CD4-positive, CD25-positive, alpha-beta regulatory T cell (primary cell): Measurements from ENCODE around the gene EPS8L3. TPM values are rescaled to one million over a fixed set of nuclear protein-coding genes. Genes with fewer than 3 reads are reported as not detected.

Experiments used
- ATAC-seq, 2 donors: fragments of 150-1000 bp; cut with Tn5 transposase; one replicate each; pipeline ENCODE4 v1.10.0; 2021; ENCODE audit warnings: low read depth in 2 of 2, moderate number of reproducible peaks in 2 of 2, moderate library complexity in 1 of 2
- DNase-seq, 3 donors: peaks; one replicate each; pipeline versions ENCODE4 v3.0.0 to v3.0.0-alpha.2; 2012 to 2022; ENCODE audit warnings: mixed read lengths in 1 of 3
- H3K27ac ChIP-seq: one replicate; pipeline ENCODE4 v1.7.0; 2013; ENCODE audit warnings: mild to moderate bottlenecking, low read length; ENCODE audit not compliant: insufficient read depth, poor library complexity, severe bottlenecking
- H3K27me3 ChIP-seq: one replicate; pipeline ENCODE4 v1.7.0; 2013; ENCODE audit warnings: low read length; ENCODE audit not compliant: control insufficient read depth, insufficient read depth
- H3K36me3 ChIP-seq: one replicate; pipeline ENCODE4 v1.7.0; 2013; ENCODE audit warnings: mild to moderate bottlenecking, low read length, moderate library complexity; ENCODE audit not compliant: control insufficient read depth, insufficient read depth
- H3K4me1 ChIP-seq: 2 replicates; pipeline ENCODE4 v1.7.0; 2013; ENCODE audit warnings: mild to moderate bottlenecking, low read length; ENCODE audit not compliant: insufficient read depth, control insufficient read depth, poor library complexity, severe bottlenecking
- H3K4me3 ChIP-seq: one replicate; pipeline ENCODE4 v1.7.0; 2013; ENCODE audit warnings: low read depth, mild to moderate bottlenecking, low read length, moderate library complexity
- H3K9me3 ChIP-seq, 2 experiments: 1 replicate in 1 of 2; 2 replicates in 1 of 2; pipeline ENCODE4 v1.7.0; 2013; ENCODE audit warnings: low read length in 2 of 2, mild to moderate bottlenecking in 1 of 2, moderate library complexity in 1 of 2; ENCODE audit not compliant: control insufficient read depth in 2 of 2
- H3K27ac Mint-ChIP-seq, 3 donors: one replicate each; pipeline ENCODE4 v1.8.0; 2020 to 2022; ENCODE audit warnings: mild to moderate bottlenecking in 3 of 3, mixed read lengths in 3 of 3, moderate library complexity in 2 of 3
- H3K27me3 Mint-ChIP-seq: one replicate; pipeline ENCODE4 v1.8.0; 2022; ENCODE audit warnings: mild to moderate bottlenecking, mixed read lengths
- H3K36me3 Mint-ChIP-seq: one replicate; pipeline ENCODE4 v1.8.0; 2020; ENCODE audit warnings: mixed read lengths
- H3K4me1 Mint-ChIP-seq, 4 donors: one replicate each; pipeline ENCODE4 v1.8.0; 2020 to 2022; ENCODE audit warnings: mixed read lengths in 4 of 4, mild to moderate bottlenecking in 1 of 4
- H3K4me3 Mint-ChIP-seq, 4 donors: one replicate each; pipeline ENCODE4 v1.8.0; 2020 to 2022; ENCODE audit warnings: mild to moderate bottlenecking in 4 of 4, mixed read lengths in 4 of 4, moderate library complexity in 3 of 4
- H3K9me3 Mint-ChIP-seq, 7 donors: one replicate each; pipeline ENCODE4 v1.8.0; 2020 to 2022; ENCODE audit warnings: mixed read lengths in 7 of 7, mild to moderate bottlenecking in 3 of 7, moderate library complexity in 2 of 7
- polyA plus RNA-seq, 4 donors: library from polyadenylated mRNA; unstranded; fragments of 300-500 nt; fragmentation: Illumina TruSeq; gene quantifications; one replicate each; pipeline ENCODE4 v1.2.3, GENCODE V29; 2021
- total RNA-seq: library from RNA; stranded (reverse); gene quantifications from one replicate; pipeline ENCODE4 v1.2.3, GENCODE V29; 2022

Gene EPS8L3
- not detected for total RNA-seq
- polyA plus RNA-seq: not detected

DNA sequence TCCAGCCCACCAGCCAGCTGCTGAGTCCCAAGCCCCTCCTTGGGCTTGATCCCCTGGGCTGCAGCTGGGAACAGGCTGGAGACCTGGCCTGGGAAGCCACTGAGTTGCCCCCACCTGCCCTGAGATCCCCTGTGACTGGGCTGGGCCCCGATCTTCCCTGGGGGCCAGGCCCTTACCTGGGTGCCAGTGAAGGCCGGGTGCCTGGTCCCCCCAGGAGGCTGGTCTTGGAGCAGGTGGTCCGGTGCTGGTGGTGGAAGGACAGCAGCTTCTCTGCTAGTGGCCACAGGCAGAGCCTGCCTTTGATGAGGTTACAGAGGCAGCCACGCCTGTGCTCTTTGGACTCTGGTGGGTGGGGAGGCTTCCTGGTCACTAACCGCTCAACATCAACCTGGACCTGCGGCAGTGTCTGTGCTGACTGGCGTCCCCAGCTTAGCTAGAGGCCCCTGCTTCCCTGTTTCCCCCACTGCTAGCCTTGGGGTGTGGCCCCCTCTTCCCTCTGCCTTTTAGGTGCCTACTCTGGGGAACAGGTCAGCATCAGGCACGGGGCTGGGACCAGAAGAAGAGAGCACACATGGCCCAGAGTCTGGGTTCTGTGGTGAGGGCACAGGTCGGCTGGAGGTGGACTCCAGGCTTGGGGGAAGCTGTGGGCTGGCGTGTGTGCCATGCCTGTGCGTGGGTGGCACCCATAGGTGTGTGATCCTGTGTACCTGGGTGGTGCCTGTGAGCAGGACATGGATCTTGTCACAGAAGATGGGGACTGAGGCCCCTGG lies at the start of gene EPS8L3:
Gene EPS8L3, minus strand, starts transcription at position 278 of the 770 bp plus-strand sequence. CDS start 2,174 bp downstream, outside the sequence.
- no peak within 1 kb of the TSS for H3K4me3 ChIP-seq
- no peaks in the 10 kb centered on the region for H3K36me3 ChIP-seq
- H3K4me1 ChIP-seq: no peaks in the 10 kb centered on the region
- no peaks in the 10 kb centered on the region for H3K4me1 Mint-ChIP-seq
- H3K36me3 Mint-ChIP-seq: no peaks in the 10 kb centered on the region
- DNase-seq (no peak), ATAC-seq (no peak)
- H3K27ac ChIP-seq: no peak within 1 kb of the TSS
- no peaks in the 10 kb centered on the region for H3K27me3 Mint-ChIP-seq
- no peak within 1 kb of the TSS for H3K4me3 Mint-ChIP-seq
- H3K9me3 Mint-ChIP-seq: peaks cover 0 to 1% (median 0%) of the 10 kb centered on the region in 7 donors
- no peaks in the 10 kb centered on the region for H3K9me3 ChIP-seq
- no peaks in the 10 kb centered on the region for H3K27me3 ChIP-seq
- peak within 1 kb of the TSS in 2 of 3 donors; percentile 53 to 74 for H3K27ac Mint-ChIP-seq

GRCh38 chr1:109812691-109813393 lies 49.1 kb upstream of the EPS8L3 start:
- ATAC-seq: no peak
- H3K27me3 ChIP-seq: no peaks in the 10 kb centered on the region

GRCh38 chr1:109808703-109809102 lies 45.0 kb upstream of the EPS8L3 start:
- H3K27me3 Mint-ChIP-seq: no peaks in the 10 kb centered on the region
- no peaks in the 10 kb centered on the region for H3K27me3 ChIP-seq

More at GRCh38 chr1:109812691-109813393, 49.1 kb upstream of the EPS8L3 start:
- Histone ChIP-seq H3K4me1 (peaks cover 10% of the 10 kb centered on the region), H3K27ac (no peak overlapping the region), H3K36me3 (no peaks in the 10 kb centered on the region), H3K9me3 (peaks cover 0 to 3% of the 10 kb centered on the region in 2 experiments), H3K4me3 (no peak overlapping the region)
- Mint-ChIP-seq H3K36me3 (peaks cover 4% of the 10 kb centered on the region), H3K4me3 (no peak overlapping the region), H3K27me3 (peaks cover 4% of the 10 kb centered on the region), H3K27ac (peak overlapping the region in 1 of 3 donors; percentile 28), H3K9me3 (peaks cover 0 to 4% (median 0%) of the 10 kb centered on the region in 7 donors), H3K4me1 (peaks cover 0 to 22% (median 13%) of the 10 kb centered on the region in 4 donors)
- no peak for DNase-seq

GRCh38 chr1:109807822-109808680 lies 44.3 kb upstream of the EPS8L3 start:
- Mint-ChIP-seq H3K36me3 (no peaks in the 10 kb centered on the region), H3K27me3 (no peaks in the 10 kb centered on the region), H3K4me1 (peaks cover 6 to 56% (median 32%) of the 10 kb centered on the region in 4 donors), H3K9me3 (no peaks in the 10 kb centered on the region), H3K27ac (peak overlapping the region in 2 of 3 donors; percentile 1 to 26), H3K4me3 (peak overlapping the region in 1 of 4 donors; percentile 4)
- Histone ChIP-seq H3K9me3 (no peaks in the 10 kb centered on the region), H3K4me1 (peaks cover 50% of the 10 kb centered on the region), H3K27ac (no peak overlapping the region), H3K27me3 (no peaks in the 10 kb centered on the region), H3K36me3 (no peaks in the 10 kb centered on the region), H3K4me3 (no peak overlapping the region)
- ATAC-seq: no peak
- DNase-seq: peak in 1 of 3 donors; percentile 34

More at GRCh38 chr1:109808703-109809102, 45.0 kb upstream of the EPS8L3 start:
- Mint-ChIP-seq H3K27ac (peak overlapping the region in 1 of 3 donors; percentile 6), H3K9me3 (no peaks in the 10 kb centered on the region), H3K36me3 (no peaks in the 10 kb centered on the region), H3K4me3 (no peak overlapping the region), H3K4me1 (peaks cover 6 to 51% (median 26%) of the 10 kb centered on the region in 4 donors)
- H3K4me1 ChIP-seq: peaks cover 43% of the 10 kb centered on the region
- H3K36me3 ChIP-seq: no peaks in the 10 kb centered on the region
- ATAC-seq (no peak), DNase-seq (no peak)
- H3K27ac ChIP-seq: no peak overlapping the region
- H3K9me3 ChIP-seq: no peaks in the 10 kb centered on the region
- no peak overlapping the region for H3K4me3 ChIP-seq

DNA sequence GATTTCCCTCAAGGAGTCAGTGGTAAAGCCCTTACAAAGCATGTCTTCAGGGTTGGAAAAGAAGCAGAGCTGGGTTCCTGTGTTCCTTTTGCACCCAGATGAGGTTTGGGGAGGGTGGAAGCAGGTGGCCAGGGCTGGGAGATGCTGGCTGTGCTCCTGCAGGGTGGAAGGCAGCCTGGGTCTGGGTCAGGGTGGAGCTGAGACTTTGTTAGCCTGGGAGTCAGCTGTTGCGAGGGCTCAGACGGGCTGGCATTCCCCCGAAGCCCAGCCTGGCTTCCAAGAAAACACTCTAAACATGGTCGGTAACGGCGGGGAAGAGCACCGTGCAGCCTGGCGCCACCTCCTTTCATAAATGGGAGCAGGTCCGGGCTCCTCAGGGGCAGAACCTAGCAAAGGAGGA lies 43.7 kb upstream of the EPS8L3 start:
- Mint-ChIP-seq H3K27ac (peak overlapping the region in 1 of 3 donors; percentile 80), H3K36me3 (no peaks in the 10 kb centered on the region), H3K4me1 (peaks cover 6 to 62% (median 36%) of the 10 kb centered on the region in 4 donors), H3K27me3 (no peaks in the 10 kb centered on the region), H3K9me3 (no peaks in the 10 kb centered on the region), H3K4me3 (peak overlapping the region in 1 of 4 donors; percentile 52)
- H3K4me1 ChIP-seq: peaks cover 56% of the 10 kb centered on the region
- H3K27me3 ChIP-seq: no peaks in the 10 kb centered on the region
- H3K9me3 ChIP-seq: no peaks in the 10 kb centered on the region
- H3K36me3 ChIP-seq: no peaks in the 10 kb centered on the region
- no peak for ATAC-seq
- no peak for DNase-seq
- H3K4me3 ChIP-seq: no peak overlapping the region
- H3K27ac ChIP-seq: no peak overlapping the region

GRCh38 chr1:109806733-109807400 lies 43.1 kb upstream of the EPS8L3 start:
- ATAC-seq: no peak
- no peak overlapping the region for H3K27ac ChIP-seq
- peak overlapping the region in 1 of 4 donors; percentile 31 for H3K4me3 Mint-ChIP-seq
- peaks cover under 1% of the 10 kb centered on the region for H3K27me3 Mint-ChIP-seq
- no peak for DNase-seq
- H3K9me3 ChIP-seq: no peaks in the 10 kb centered on the region
- peaks cover 62% of the 10 kb centered on the region for H3K4me1 ChIP-seq
- H3K36me3 ChIP-seq: no peaks in the 10 kb centered on the region
- no peaks in the 10 kb centered on the region for H3K9me3 Mint-ChIP-seq
- H3K4me1 Mint-ChIP-seq: peaks cover 6 to 67% (median 41%) of the 10 kb centered on the region in 4 donors
- no peaks in the 10 kb centered on the region for H3K36me3 Mint-ChIP-seq
- peak overlapping the region; percentile 31 to 80 (median 64) for H3K27ac Mint-ChIP-seq
- no peaks in the 10 kb centered on the region for H3K27me3 ChIP-seq
- H3K4me3 ChIP-seq: no peak overlapping the region
